Suprapubic skin (tissue), 4 donors: ENCODE measurements around the gene SYCE3.

ENCODE experiments used
- CTCF ChIP-seq, 2 donors: fragments of 200-600 bp in 1 of 2; fragments of 450-650 bp in 1 of 2; sonication (generic) in 1 of 2; IDR thresholded peaks; one replicate each; pipeline ENCODE4 v1.5.1; 2016 to 2019; ENCODE audit warnings: antibody characterized with exemption in 2 of 2, mild to moderate bottlenecking in 1 of 2, moderate library complexity in 1 of 2
- POLR2A ChIP-seq, 2 donors: fragments of 450-650 bp; IDR thresholded peaks; one replicate each; pipeline ENCODE4 v1.6.1; 2017; ENCODE audit warnings: antibody characterized with exemption in 2 of 2, mild to moderate bottlenecking in 2 of 2, moderate library complexity in 2 of 2
- POLR2AphosphoS5 ChIP-seq, 3 donors: sonication (generic); formaldehyde crosslinking; IDR thresholded peaks; one replicate each; pipeline ENCODE4 v1.6.1; 2017; ENCODE audit warnings: antibody characterized with exemption in 3 of 3

- TF ChIP-seq CTCF (IDR thresholded peaks at IDR 0.05) (no peak), POLR2A (IDR thresholded peaks at IDR 0.05) (no peak), POLR2AphosphoS5 (IDR thresholded peaks at IDR 0.05) (no peak)
These were observed 36.9 kb downstream of the SYCE3 start for GRCh38 chr22:50525858-50526107.
